Endodermal cell (in vitro differentiated cells): ENCODE measurements around the gene CHL1. TPM values are rescaled to one million over a fixed set of nuclear protein-coding genes. Genes with fewer than 3 reads are reported as not detected.

Experiments
- DNase-seq: peaks from one replicate; pipeline ENCODE4 v3.0.0-alpha.2; 2017
- H3K27ac ChIP-seq: 2 replicates; pipeline ENCODE4 v1.5.1; 2013; ENCODE audit warnings: mild to moderate bottlenecking, low read depth, low read length, moderate library complexity
- H3K27me3 ChIP-seq: 2 replicates; pipeline ENCODE4 v1.6.1; 2013; ENCODE audit warnings: mild to moderate bottlenecking, low read length, moderate library complexity; ENCODE audit not compliant: insufficient read depth, control insufficient read depth, poor library complexity, severe bottlenecking
- H3K36me3 ChIP-seq: 2 replicates; pipeline ENCODE4 v1.7.0; 2013; ENCODE audit warnings: mild to moderate bottlenecking, low read length, moderate library complexity; ENCODE audit not compliant: control insufficient read depth, insufficient read depth
- H3K4me1 ChIP-seq: one replicate; pipeline ENCODE4 v1.7.0; 2013; ENCODE audit warnings: low read length; ENCODE audit not compliant: control insufficient read depth, insufficient read depth
- H3K4me3 ChIP-seq: 2 replicates; pipeline ENCODE4 v1.5.1; 2013; ENCODE audit warnings: mild to moderate bottlenecking, low read length, moderate library complexity
- H3K9ac ChIP-seq: 2 replicates; pipeline ENCODE4 v1.6.1; 2013; ENCODE audit warnings: mild to moderate bottlenecking, low read length, moderate library complexity; ENCODE audit not compliant: poor library complexity, severe bottlenecking; ENCODE audit errors: extremely low read depth
- H3K9me3 ChIP-seq: 2 replicates; pipeline ENCODE4 v1.6.1; 2013; ENCODE audit warnings: mild to moderate bottlenecking, low read length, moderate library complexity; ENCODE audit not compliant: control insufficient read depth
- H3K27ac Mint-ChIP-seq: 2 replicates; pipeline ENCODE4 v1.8.0; 2020; ENCODE audit warnings: mixed read lengths
- H3K27me3 Mint-ChIP-seq: 2 replicates; pipeline ENCODE4 v1.8.0; 2021; ENCODE audit warnings: mild to moderate bottlenecking, mixed read lengths; ENCODE audit not compliant: insufficient read depth
- H3K36me3 Mint-ChIP-seq: 2 replicates; pipeline ENCODE4 v1.8.0; 2020; ENCODE audit warnings: low read depth, mixed read lengths
- H3K4me1 Mint-ChIP-seq: 2 replicates; pipeline ENCODE4 v1.8.0; 2020; ENCODE audit warnings: mixed read lengths
- H3K4me3 Mint-ChIP-seq: 2 replicates; pipeline ENCODE4 v1.8.0; 2020; ENCODE audit warnings: mild to moderate bottlenecking, moderate library complexity, mixed read lengths
- H3K9me3 Mint-ChIP-seq: 2 replicates; pipeline ENCODE4 v1.8.0; 2020; ENCODE audit warnings: mild to moderate bottlenecking, mixed read lengths
- CTCF ChIP-seq: fragments of 200-600 bp; sonication (generic); conservative IDR thresholded peaks from 2 replicates; pipeline ENCODE4 v1.5.0; 2021; ENCODE audit warnings: antibody characterized with exemption, mild to moderate bottlenecking
- WGBS, 2 experiments: methylation state at CpG; one replicate each; pipeline versions ENCODE4 v1.1.5 to v1.1.7; 2013; ENCODE audit warnings: missing lambda C conversion rate in 2 of 2, mixed read lengths in 1 of 2; ENCODE audit not compliant: insufficient coverage in 1 of 2, insufficient read length in 1 of 2; 5-methylcytosine and 5-hydroxymethylcytosine counted together
- total RNA-seq, 2 donors: library from RNA; stranded (reverse); fragmentation: NEBNext Ultra II Directional in 1 of 2; extraction: Animal tissue kit (Norgen Biotek cat#: 25700) in 1 of 2; gene quantifications; 2 replicates in 1 of 2; 3 replicates in 1 of 2; pipeline ENCODE4 v1.2.1, GENCODE V29; 2021

The CHL1 gene
- total RNA-seq, 2 donors from 2014 or later: 2.2 to 2.8 TPM

- H3K36me3 ChIP-seq: no peaks in the 10 kb centered on the region
- peaks cover 23% of the 10 kb centered on the region for H3K27me3 Mint-ChIP-seq
- H3K9me3 ChIP-seq: peaks cover 73% of the 10 kb centered on the region
- no peaks in the 10 kb centered on the region for H3K9me3 Mint-ChIP-seq
- 65 to 84% methylated on average over 2 to 5 of the region's 5 CpGs for WGBS, 2 experiments
- no peak overlapping the region for H3K27ac ChIP-seq
- TF ChIP-seq CTCF: no peak
- H3K27ac Mint-ChIP-seq: no peak overlapping the region
- H3K27me3 ChIP-seq: no peaks in the 10 kb centered on the region
- no peak overlapping the region for H3K4me3 Mint-ChIP-seq
- no peak overlapping the region for H3K4me3 ChIP-seq
- H3K36me3 Mint-ChIP-seq: no peaks in the 10 kb centered on the region
- no peak overlapping the region for H3K9ac ChIP-seq
- no peaks in the 10 kb centered on the region for H3K4me1 Mint-ChIP-seq
- no peaks in the 10 kb centered on the region for H3K4me1 ChIP-seq
- no peak for DNase-seq
These were observed 135.3 kb downstream of the CHL1 start for GRCh38 chr3:331881-332280.

GRCh38 chr3:332701-333100 is 136.1 kb downstream of the CHL1 start:
- no peaks in the 10 kb centered on the region for H3K4me1 Mint-ChIP-seq

GRCh38 chr3:335240-335639 is 138.7 kb downstream of the CHL1 start:
- Mint-ChIP-seq H3K27me3 (peaks cover 11% of the 10 kb centered on the region), H3K4me1 (no peaks in the 10 kb centered on the region), H3K27ac (no peak overlapping the region), H3K4me3 (no peak overlapping the region), H3K9me3 (no peaks in the 10 kb centered on the region), H3K36me3 (no peaks in the 10 kb centered on the region)
- no peaks in the 10 kb centered on the region for H3K36me3 ChIP-seq
- no peaks in the 10 kb centered on the region for H3K4me1 ChIP-seq
- no peak overlapping the region for H3K9ac ChIP-seq
- H3K9me3 ChIP-seq: peaks cover 72% of the 10 kb centered on the region
- TF ChIP-seq CTCF: no peak
- H3K27me3 ChIP-seq: no peaks in the 10 kb centered on the region
- no peak overlapping the region for H3K4me3 ChIP-seq
- no peak overlapping the region for H3K27ac ChIP-seq
- WGBS, 2 experiments: 62 to 70% methylated on average over 2 to 5 of the region's 5 CpGs
- DNase-seq: no peak

More at GRCh38 chr3:332701-333100, 136.1 kb downstream of the CHL1 start:
- Histone ChIP-seq H3K4me1 (no peaks in the 10 kb centered on the region), H3K27ac (no peak overlapping the region), H3K27me3 (no peaks in the 10 kb centered on the region), H3K4me3 (no peak overlapping the region), H3K36me3 (no peaks in the 10 kb centered on the region), H3K9ac (no peak overlapping the region), H3K9me3 (peaks cover 70% of the 10 kb centered on the region)
- no peak for DNase-seq
- no peaks in the 10 kb centered on the region for H3K36me3 Mint-ChIP-seq
- no peak overlapping the region for H3K27ac Mint-ChIP-seq
- H3K27me3 Mint-ChIP-seq: peaks cover 23% of the 10 kb centered on the region
- 0% methylated on average over 1 of the region's 2 CpGs; no CpG with 5 or more reads in 1 of the 2 experiments for WGBS, 2 experiments
- H3K4me3 Mint-ChIP-seq: no peak overlapping the region
- no peaks in the 10 kb centered on the region for H3K9me3 Mint-ChIP-seq
- no peak for TF ChIP-seq CTCF
